Parathyroid adenoma (tissue), 2 donors: ENCODE data around the gene PARD3B.

Source experiments
- H2AFZ ChIP-seq: fragments of 300-600 bp; sonication (generic); one replicate; pipeline ENCODE4 v1.7.0; 2017; ENCODE audit warnings: antibody characterized with exemption, mild to moderate bottlenecking
- H3K27ac ChIP-seq: fragments of 300-600 bp; sonication (generic); one replicate; pipeline ENCODE4 v1.7.0; 2017
- H3K27me3 ChIP-seq: fragments of 300-600 bp; sonication (generic); one replicate; pipeline ENCODE4 v1.7.0; 2017; ENCODE audit warnings: low read length; ENCODE audit not compliant: control insufficient read depth, insufficient read depth
- H3K36me3 ChIP-seq: fragments of 300-600 bp; sonication (generic); one replicate; pipeline ENCODE4 v1.7.0; 2017; ENCODE audit warnings: low read length; ENCODE audit not compliant: control insufficient read depth, insufficient read depth
- H3K4me1 ChIP-seq: fragments of 300-600 bp; sonication (generic); one replicate; pipeline ENCODE4 v1.7.0; 2017; ENCODE audit warnings: control low read depth
- H3K4me2 ChIP-seq: fragments of 300-600 bp; sonication (generic); one replicate; pipeline ENCODE4 v1.7.0; 2017; ENCODE audit warnings: low read length
- H3K4me3 ChIP-seq: fragments of 300-600 bp; sonication (generic); one replicate; pipeline ENCODE4 v1.7.0; 2017; ENCODE audit warnings: low read depth, low read length
- H3K79me2 ChIP-seq: fragments of 300-600 bp; sonication (generic); one replicate; pipeline ENCODE4 v1.7.0; 2017; ENCODE audit warnings: control low read depth
- H3K9ac ChIP-seq: fragments of 300-600 bp; sonication (generic); one replicate; pipeline ENCODE4 v1.7.0; 2017; ENCODE audit warnings: mild to moderate bottlenecking
- H3K9me3 ChIP-seq: fragments of 300-600 bp; sonication (generic); one replicate; pipeline ENCODE4 v1.7.0; 2017; ENCODE audit warnings: low read length; ENCODE audit not compliant: control insufficient read depth
- TF ChIP-seq, protein P1 (sequence below): fragments of 300-600 bp; sonication (generic); IDR thresholded peaks from one replicate; pipeline ENCODE4 v1.7.0; 2017; ENCODE audit warnings: antibody characterized with exemption, mild to moderate bottlenecking
- donor health status: primary hyperparathyroidism.

PARD3B gene

DNA sequence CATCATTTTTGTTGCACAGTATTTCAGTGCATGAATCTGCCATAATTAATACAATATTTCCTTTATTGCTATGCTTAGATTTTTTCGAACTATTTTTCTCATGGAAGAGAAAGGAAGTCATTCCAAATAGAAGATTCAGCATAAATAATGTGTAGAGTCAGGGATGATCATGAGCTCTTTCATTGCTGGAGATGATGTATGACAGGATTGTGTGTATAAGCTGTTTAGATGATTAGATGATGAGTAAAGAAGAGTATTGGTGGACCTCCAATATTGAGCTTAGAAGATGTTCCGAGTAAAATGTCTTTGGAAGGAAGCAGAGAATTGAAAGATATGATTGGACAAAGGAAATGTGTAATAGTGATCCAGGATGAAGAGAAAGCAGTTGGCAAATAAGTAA is 364.5 kb downstream of the PARD3B start:
- Histone ChIP-seq H2AFZ (no peak overlapping the region), H3K36me3 (no peaks in the 10 kb centered on the region), H3K9me3 (no peaks in the 10 kb centered on the region), H3K27me3 (no peaks in the 10 kb centered on the region), H3K79me2 (no peaks in the 10 kb centered on the region), H3K4me1 (peaks cover 16% of the 10 kb centered on the region), H3K27ac (no peak overlapping the region), H3K4me3 (no peak overlapping the region), H3K4me2 (no peak overlapping the region), H3K9ac (no peak overlapping the region)
- TF ChIP-seq, protein P1, sequence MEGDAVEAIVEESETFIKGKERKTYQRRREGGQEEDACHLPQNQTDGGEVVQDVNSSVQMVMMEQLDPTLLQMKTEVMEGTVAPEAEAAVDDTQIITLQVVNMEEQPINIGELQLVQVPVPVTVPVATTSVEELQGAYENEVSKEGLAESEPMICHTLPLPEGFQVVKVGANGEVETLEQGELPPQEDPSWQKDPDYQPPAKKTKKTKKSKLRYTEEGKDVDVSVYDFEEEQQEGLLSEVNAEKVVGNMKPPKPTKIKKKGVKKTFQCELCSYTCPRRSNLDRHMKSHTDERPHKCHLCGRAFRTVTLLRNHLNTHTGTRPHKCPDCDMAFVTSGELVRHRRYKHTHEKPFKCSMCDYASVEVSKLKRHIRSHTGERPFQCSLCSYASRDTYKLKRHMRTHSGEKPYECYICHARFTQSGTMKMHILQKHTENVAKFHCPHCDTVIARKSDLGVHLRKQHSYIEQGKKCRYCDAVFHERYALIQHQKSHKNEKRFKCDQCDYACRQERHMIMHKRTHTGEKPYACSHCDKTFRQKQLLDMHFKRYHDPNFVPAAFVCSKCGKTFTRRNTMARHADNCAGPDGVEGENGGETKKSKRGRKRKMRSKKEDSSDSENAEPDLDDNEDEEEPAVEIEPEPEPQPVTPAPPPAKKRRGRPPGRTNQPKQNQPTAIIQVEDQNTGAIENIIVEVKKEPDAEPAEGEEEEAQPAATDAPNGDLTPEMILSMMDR = no peak

DNA sequence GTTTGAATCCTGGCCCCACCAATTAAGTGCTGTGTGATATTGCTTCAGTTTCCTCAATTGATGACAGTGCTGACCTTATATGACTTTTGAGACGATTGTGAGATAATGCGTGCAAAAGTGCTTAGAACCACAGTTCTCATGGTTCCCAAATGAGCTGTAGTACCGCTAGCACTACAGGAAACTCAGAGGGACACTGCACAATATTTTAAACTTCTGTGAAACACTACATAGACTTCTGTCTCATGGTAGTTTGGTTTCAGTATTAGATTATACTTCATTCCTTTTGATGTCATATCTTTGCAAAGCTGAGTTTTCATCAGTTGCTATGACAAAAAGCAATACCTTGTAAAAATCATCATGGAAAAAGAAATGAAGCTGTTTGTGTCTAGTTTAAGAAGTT is 368.0 kb downstream of the PARD3B start:
- no peaks in the 10 kb centered on the region for H3K79me2 ChIP-seq
- no peak overlapping the region for H3K9ac ChIP-seq
- H3K27me3 ChIP-seq = no peaks in the 10 kb centered on the region
- H3K9me3 ChIP-seq = no peaks in the 10 kb centered on the region
- no peaks in the 10 kb centered on the region for H3K36me3 ChIP-seq
- no peak overlapping the region for H3K27ac ChIP-seq
- peaks cover 12% of the 10 kb centered on the region for H3K4me1 ChIP-seq
- H3K4me3 ChIP-seq = no peak overlapping the region
- TF ChIP-seq, protein P1 = no peak
- no peak overlapping the region for H2AFZ ChIP-seq
- peak overlapping the region; percentile 31 for H3K4me2 ChIP-seq

- H3K4me3 ChIP-seq = no peak overlapping the region
- H3K27ac ChIP-seq = no peak overlapping the region
- H3K79me2 ChIP-seq = no peaks in the 10 kb centered on the region
- H3K9me3 ChIP-seq = no peaks in the 10 kb centered on the region
- no peak overlapping the region for H3K9ac ChIP-seq
- no peak overlapping the region for H2AFZ ChIP-seq
- no peaks in the 10 kb centered on the region for H3K27me3 ChIP-seq
- H3K4me2 ChIP-seq = no peak overlapping the region
- no peaks in the 10 kb centered on the region for H3K36me3 ChIP-seq
- H3K4me1 ChIP-seq = peaks cover 12% of the 10 kb centered on the region
- TF ChIP-seq, protein P1 = no peak
These were observed 368.7 kb downstream of the PARD3B start for GRCh38 chr2:204913854-204914464.

DNA sequence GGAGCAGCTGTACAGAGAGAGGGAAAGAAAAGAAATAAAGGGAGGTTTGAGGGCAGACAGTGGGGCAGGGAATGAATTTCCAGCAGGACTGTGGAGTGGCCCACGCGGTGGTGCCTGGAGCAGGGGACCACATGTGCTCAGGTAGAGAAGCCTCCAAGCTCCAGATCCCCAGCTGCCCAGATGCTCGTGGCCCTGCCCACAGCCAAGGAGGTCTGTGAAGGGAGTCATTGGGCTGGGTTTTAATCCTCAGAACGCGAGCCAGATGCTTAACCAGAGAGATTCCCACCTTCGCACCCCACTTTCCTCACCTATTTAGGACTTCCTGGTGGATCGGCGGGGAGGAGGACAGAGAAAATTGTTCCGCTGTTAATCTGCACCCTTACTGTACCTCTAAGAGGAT is 369.4 kb downstream of the PARD3B start:
- TF ChIP-seq, protein P1 = no peak
- H3K9me3 ChIP-seq = no peaks in the 10 kb centered on the region
- H3K4me1 ChIP-seq = peaks cover 12% of the 10 kb centered on the region
- no peaks in the 10 kb centered on the region for H3K79me2 ChIP-seq
- no peak overlapping the region for H3K9ac ChIP-seq
- H3K27me3 ChIP-seq = no peaks in the 10 kb centered on the region
- no peaks in the 10 kb centered on the region for H3K36me3 ChIP-seq
- no peak overlapping the region for H3K4me3 ChIP-seq
- no peak overlapping the region for H3K4me2 ChIP-seq
- no peak overlapping the region for H2AFZ ChIP-seq
- no peak overlapping the region for H3K27ac ChIP-seq

DNA sequence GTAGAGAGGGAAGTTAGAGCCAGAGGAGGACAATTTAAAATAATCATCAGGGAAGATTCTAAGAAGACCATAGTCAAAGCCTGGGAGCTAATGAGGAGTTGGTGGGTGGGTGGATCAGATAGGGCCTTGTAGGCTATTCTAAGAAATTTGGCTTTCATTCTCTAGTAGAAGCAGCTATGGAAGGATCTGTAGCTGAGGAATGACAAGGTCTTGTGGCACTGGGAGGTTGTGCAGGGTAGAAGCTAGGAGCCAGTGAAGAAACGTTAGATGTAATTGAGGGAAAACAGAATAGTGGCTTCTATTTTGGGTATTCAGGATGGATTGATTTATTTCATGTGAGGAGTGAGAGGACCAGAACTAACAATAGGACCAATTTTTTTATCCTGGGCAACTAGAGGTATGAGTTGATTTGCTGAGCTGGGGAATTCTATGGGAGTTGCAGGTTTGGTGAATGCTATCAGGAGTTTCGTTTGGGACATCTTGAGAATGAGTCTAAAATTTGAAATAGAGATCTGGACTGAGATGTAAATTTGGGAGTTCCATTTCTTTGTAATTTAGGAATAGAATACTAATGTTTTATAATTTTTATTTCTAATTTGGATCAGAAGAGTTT is 371.9 kb downstream of the PARD3B start:
- no peaks in the 10 kb centered on the region for H3K27me3 ChIP-seq
- H3K4me1 ChIP-seq = peaks cover 20% of the 10 kb centered on the region
- H3K79me2 ChIP-seq = no peaks in the 10 kb centered on the region
- H2AFZ ChIP-seq = no peak overlapping the region
- no peak overlapping the region for H3K9ac ChIP-seq
- TF ChIP-seq, protein P1 = no peak
- H3K36me3 ChIP-seq = no peaks in the 10 kb centered on the region
- H3K9me3 ChIP-seq = no peaks in the 10 kb centered on the region
- no peak overlapping the region for H3K4me3 ChIP-seq
- no peak overlapping the region for H3K4me2 ChIP-seq
- no peak overlapping the region for H3K27ac ChIP-seq
